Muscle layer of duodenum (tissue), 2 donors: ENCODE data around the gene RUNX1.
A peak's percentile ranks its signal among the peaks of the same experiment; 100 is the strongest.

Source experiments
- H3K27ac ChIP-seq: one replicate; pipeline ENCODE4 v1.7.0; 2013; ENCODE audit warnings: mild to moderate bottlenecking, low read length
- H3K27me3 ChIP-seq: one replicate; pipeline ENCODE4 v1.7.0; 2013; ENCODE audit warnings: low read depth, mild to moderate bottlenecking, control low read depth, low read length
- H3K36me3 ChIP-seq, 2 donors: one replicate each; pipeline ENCODE4 v1.7.0; 2013; ENCODE audit warnings: low read length in 2 of 2, control low read depth in 1 of 2, mild to moderate bottlenecking in 1 of 2; ENCODE audit not compliant: insufficient read depth in 2 of 2, control insufficient read depth in 1 of 2
- H3K4me1 ChIP-seq, 2 donors: one replicate each; pipeline ENCODE4 v1.7.0; 2013; ENCODE audit warnings: low read length in 2 of 2, mild to moderate bottlenecking in 2 of 2, control low read depth in 1 of 2, moderate library complexity in 1 of 2; ENCODE audit not compliant: insufficient read depth in 2 of 2, control insufficient read depth in 1 of 2
- H3K4me3 ChIP-seq, 2 donors: one replicate each; pipeline ENCODE4 v1.7.0; 2013; ENCODE audit warnings: low read length in 2 of 2, low read depth in 1 of 2, mild to moderate bottlenecking in 1 of 2
- H3K9me3 ChIP-seq, 2 donors: one replicate each; pipeline ENCODE4 v1.7.0; 2013; ENCODE audit warnings: low read length in 2 of 2, control low read depth in 1 of 2, mild to moderate bottlenecking in 1 of 2; ENCODE audit not compliant: control insufficient read depth in 1 of 2
- donor health status: healthy.

RUNX1 gene

GRCh38 chr21:35035116-35035515 lies 14.0 kb downstream of the RUNX1 start:
- H3K27ac ChIP-seq, result no peak overlapping the region
- H3K9me3 ChIP-seq, result no peaks in the 10 kb centered on the region
- H3K36me3 ChIP-seq, result no peaks in the 10 kb centered on the region
- no peaks in the 10 kb centered on the region for H3K4me1 ChIP-seq
- H3K4me3 ChIP-seq, result no peak overlapping the region
- H3K27me3 ChIP-seq, result no peaks in the 10 kb centered on the region

DNA sequence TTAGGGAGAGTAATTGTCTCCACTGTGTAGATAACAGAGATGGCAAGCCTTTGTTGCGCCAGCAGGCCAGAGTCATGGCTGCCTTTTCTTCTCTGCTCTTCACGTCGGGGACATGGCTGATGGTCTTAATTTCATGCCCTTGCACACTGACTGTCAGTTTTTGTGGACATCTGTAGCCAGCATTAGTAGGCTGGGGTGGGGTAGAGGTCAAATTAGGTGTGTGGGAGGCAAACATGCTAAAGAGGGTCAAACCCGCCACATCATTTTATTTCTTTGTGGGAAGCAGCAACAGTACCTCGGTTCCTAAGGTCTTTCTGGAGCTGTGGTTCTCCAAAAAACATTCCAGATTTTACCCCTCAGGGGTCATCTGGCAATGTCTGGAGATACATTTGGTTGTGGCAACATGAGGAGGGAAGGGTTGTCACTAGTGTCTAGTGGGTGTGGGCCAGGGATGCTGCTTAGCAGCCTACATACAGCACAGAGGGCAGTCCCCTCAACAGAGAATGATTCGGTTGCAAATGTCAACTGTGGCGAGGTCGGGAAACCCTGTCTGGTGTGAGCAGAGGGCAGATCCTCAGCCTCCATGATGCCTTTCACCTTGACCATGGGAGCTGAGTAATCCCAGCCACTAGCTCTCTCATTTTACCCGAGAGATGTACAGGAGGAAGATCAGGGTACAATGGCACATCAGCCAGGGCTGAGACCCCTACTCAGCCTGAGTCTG lies 14.7 kb downstream of the RUNX1 start:
- Histone ChIP-seq H3K4me1 (no peaks in the 10 kb centered on the region), H3K27ac (no peak overlapping the region)

GRCh38 chr21:35032474-35033263 lies 16.4 kb downstream of the RUNX1 start:
- Histone ChIP-seq H3K27me3 (no peaks in the 10 kb centered on the region), H3K9me3 (no peaks in the 10 kb centered on the region), H3K27ac (no peak overlapping the region), H3K36me3 (no peaks in the 10 kb centered on the region), H3K4me1 (no peaks in the 10 kb centered on the region), H3K4me3 (no peak overlapping the region)

More for the DNA sequence above, 14.7 kb downstream of the RUNX1 start:
- no peaks in the 10 kb centered on the region for H3K9me3 ChIP-seq
- H3K27me3 ChIP-seq, result no peaks in the 10 kb centered on the region
- H3K36me3 ChIP-seq, result no peaks in the 10 kb centered on the region
- no peak overlapping the region for H3K4me3 ChIP-seq

DNA sequence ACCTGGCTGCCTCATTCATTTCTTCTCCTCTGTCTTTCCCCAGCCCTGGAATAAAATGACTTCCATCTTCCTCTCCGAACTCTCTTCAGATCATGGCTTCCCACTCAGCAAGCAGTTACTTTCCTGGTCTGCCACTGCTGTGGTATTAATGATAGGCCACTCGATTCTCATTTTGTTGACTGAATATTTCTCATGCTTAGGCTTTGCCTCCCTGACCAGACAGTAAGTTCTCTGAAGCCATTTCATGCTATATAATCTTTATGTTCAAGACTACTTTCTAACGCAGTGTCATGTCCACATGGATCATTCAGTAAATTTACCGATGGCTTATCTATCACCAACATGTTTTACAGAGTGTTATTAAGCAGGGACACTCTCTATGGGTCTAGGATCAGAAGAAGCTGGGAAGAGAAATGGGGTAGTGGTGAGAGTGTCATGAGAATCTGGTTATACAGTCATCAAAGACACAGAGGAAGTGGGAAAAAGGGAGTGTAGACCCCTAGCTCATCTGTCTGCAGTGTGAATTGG lies 20.6 kb downstream of the RUNX1 start:
- Histone ChIP-seq H3K4me1 (peaks cover 0 to 7% of the 10 kb centered on the region in 2 donors), H3K27me3 (no peaks in the 10 kb centered on the region), H3K9me3 (no peaks in the 10 kb centered on the region), H3K4me3 (no peak overlapping the region), H3K27ac (no peak overlapping the region), H3K36me3 (no peaks in the 10 kb centered on the region)

GRCh38 chr21:35027563-35028450 lies 21.3 kb downstream of the RUNX1 start:
- H3K4me1 ChIP-seq, result peaks cover 0 to 7% of the 10 kb centered on the region in 2 donors
- no peaks in the 10 kb centered on the region for H3K9me3 ChIP-seq
- H3K27ac ChIP-seq, result no peak overlapping the region

DNA sequence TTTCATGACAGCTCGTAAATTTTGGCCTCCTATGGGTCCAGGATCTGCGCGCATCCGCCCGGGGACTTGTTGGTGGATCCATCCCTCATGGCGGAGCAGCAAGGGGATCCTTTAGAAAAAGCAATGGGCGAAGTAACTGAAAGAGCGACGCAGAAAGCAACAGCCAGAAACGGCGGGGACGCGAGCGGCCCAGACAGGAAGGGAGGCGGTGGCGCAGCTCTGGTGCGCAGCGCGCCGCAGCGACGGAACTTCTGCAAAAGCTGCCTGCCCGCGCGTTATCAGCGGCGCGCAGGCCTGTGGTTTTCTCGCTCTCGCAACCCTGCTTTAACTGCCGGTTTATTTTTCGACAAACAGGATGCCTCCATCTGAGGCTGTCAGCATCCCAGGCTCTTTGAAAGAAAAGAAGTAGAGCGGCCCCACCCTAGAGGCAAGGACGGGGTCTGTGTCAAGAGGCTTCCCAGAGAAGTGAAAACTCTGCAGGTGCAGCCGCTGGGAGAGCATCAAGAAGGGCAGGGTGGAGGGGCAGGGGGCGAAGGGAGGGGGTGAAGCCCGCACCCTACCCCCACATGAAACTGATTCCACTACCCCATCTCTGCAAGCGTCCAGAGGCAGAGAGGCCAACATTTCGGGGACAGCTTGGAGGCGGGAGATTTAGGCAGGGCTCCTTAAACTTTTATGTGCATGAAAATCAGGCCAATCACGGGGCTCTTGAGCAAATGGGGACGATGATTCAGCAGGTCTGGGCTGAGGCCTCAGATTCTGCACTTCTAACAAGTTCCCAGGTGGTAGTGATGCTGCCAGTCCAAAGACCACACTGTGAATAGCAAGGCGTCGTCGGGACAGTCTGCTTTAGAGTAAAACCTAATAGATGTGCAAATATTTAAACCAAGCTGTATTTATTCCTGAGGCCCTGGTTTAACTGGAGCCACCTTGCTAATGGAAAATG lies 22.2 kb downstream of the RUNX1 start:
- Histone ChIP-seq H3K36me3 (no peaks in the 10 kb centered on the region), H3K27ac (no peak overlapping the region), H3K4me1 (peaks cover 0 to 7% of the 10 kb centered on the region in 2 donors), H3K27me3 (no peaks in the 10 kb centered on the region), H3K4me3 (peak overlapping the region; percentile 4 to 26), H3K9me3 (no peaks in the 10 kb centered on the region)

More at GRCh38 chr21:35027563-35028450, 21.3 kb downstream of the RUNX1 start:
- Histone ChIP-seq H3K27me3 (no peaks in the 10 kb centered on the region), H3K36me3 (no peaks in the 10 kb centered on the region), H3K4me3 (no peak overlapping the region)

- Histone ChIP-seq H3K36me3 (no peaks in the 10 kb centered on the region), H3K27me3 (no peaks in the 10 kb centered on the region), H3K4me1 (peaks cover 5 to 7% of the 10 kb centered on the region in 2 donors), H3K9me3 (no peaks in the 10 kb centered on the region), H3K27ac (no peak overlapping the region), H3K4me3 (no peak overlapping the region)
These were observed 23.0 kb downstream of the RUNX1 start for GRCh38 chr21:35026153-35026500.

DNA sequence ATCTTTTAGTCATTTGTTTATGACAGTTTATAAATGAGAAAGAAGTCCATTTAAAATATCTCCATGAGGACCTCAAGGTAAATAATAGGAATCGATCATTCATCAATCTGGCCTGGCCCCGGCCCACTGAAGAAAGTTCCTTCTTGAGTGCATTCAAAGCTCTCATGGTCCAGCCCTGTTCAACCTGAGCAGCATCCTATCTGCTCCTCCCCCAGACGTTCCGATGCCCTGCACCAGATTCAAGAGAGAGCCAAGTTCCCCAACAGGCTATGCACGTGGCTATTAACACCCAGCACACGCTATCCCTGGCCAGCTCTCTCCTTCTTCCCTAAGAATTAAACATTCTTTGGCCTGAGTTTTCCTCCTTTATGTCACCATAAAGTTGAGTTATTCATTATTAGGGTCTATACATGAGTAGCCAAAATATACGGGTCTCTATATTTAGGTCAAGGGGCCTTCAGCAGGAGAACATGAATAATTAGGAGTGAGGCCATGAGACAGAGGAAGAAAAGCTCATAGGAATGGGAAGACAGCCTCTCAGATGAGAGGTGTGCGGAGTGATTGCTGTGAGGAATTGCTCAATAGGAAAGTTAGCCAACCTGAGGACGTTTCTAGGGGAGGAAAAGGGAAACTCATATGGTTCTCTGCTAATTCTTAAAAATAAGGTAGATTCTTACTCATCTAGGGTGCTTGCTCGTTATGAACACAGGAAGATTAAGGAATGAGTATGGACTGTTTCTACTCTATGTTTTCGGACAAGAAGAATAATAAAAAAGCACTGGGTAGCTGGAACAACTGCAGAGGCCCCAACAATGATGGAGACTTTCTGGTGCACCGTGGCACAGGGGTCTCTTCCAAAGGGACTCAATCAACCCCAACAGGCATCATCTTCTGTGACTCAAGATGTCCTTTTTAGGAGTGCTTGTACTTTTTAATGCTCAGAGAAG lies 23.6 kb downstream of the RUNX1 start:
- Histone ChIP-seq H3K9me3 (no peaks in the 10 kb centered on the region), H3K27ac (no peak overlapping the region), H3K27me3 (no peaks in the 10 kb centered on the region), H3K36me3 (no peaks in the 10 kb centered on the region), H3K4me1 (peaks cover 7% of the 10 kb centered on the region in 2 donors), H3K4me3 (no peak overlapping the region)

- H3K9me3 ChIP-seq, result no peaks in the 10 kb centered on the region
- H3K36me3 ChIP-seq, result no peaks in the 10 kb centered on the region
- no peaks in the 10 kb centered on the region for H3K27me3 ChIP-seq
- no peak overlapping the region for H3K4me3 ChIP-seq
- H3K27ac ChIP-seq, result no peak overlapping the region
- peaks cover 7% of the 10 kb centered on the region in 2 donors for H3K4me1 ChIP-seq
These were observed 24.6 kb downstream of the RUNX1 start for GRCh38 chr21:35024513-35024912.
